Activated T-cell treated with anti-CD3 and anti-CD28 coated beads for 48 hours (primary cell): ENCODE measurements around the gene GNB1.

Experiments
- DNase-seq: peaks from one replicate; pipeline ENCODE4 v3.0.0-alpha.2; 2020; ENCODE audit warnings: low read depth

Gene GNB1

DNA sequence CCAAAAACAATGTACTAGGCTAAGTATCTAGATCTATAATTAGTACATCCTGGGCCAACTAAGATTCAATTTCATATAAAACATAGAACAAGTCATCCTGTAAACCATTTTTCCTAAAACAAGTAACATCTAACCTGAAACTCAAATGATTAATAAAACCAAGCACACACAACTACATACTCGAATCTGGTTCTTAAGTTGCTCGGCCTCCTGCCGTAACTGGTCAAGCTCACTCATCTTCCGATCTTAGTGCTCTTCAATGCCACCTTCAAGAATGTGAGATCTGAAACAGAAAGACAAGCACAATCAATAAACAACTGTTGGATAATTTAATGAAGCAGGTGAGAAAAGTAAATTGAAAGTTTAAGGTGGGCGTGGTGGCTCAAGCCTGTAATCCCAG is 65.7 kb downstream of the GNB1 start:
- DNase-seq: no peak

DNA sequence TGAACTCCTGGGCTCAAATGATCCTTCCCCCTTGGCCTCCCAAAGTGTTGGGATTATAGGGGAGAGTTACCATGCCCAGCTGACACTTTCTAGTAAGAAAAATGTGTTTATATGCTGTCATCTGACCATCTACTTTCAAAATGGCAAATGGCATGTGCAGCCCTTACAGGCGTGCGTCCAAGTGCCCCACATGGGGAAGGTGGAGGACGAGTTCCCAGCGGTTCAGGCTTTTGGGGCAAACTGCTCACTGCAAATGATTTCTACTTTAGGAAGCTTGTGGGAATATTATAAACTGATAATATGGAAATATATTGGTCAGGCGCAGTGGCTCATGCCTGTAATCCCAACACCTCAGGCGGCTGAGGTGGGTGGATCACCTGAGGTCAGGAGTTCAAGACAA is 71.1 kb downstream of the GNB1 start:
- no peak for DNase-seq

DNA sequence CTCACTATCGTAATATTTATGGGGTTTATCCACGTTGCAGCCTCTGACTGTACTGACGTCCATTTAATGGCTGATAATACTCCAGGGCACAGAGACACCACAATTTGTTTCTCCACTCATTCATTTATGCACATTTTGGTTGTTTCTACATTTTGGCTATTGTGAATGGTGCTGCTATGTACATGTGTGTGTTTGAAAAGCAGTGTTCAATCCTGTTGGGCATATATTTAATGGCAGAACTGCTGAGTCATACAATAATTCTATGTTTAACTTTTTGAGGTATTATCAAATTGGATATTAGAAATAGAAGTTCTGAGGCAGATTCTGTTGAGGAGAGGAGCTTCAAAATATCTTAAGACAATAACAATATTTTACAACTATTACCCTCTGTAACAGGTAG is 73.7 kb downstream of the GNB1 start:
- DNase-seq: no peak

DNA sequence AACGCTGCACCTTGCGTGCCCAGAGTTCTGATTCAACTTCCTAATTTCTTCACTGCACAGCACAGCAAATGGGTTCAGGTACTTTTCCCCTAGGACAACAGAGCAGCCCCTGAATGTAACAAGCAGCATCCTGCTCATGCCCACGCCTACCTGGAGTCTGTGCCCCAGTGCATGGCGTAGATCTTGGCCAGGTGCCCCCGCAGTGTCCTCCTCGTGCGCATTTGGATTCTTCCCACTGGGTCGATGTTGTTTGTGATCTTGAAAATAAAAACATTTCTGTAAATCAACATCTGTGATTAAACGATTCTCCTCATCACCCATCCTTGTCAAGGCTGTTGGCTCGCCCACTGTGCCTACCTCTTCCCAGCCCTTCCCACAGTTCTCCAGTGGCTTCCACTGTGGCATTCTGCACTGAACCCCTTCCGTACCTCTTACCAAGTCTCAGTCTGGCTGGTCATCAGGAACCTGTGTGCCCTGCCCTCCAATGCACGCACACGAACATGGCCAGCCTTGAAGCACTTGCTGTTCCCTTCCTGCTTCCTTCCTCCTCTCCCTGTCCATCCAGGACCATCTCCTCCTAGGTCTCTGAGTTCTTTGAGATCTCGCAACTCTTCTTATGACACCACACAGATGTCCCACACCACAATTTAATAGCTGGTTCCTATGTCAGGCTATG is 75.1 kb downstream of the GNB1 start:
- no peak for DNase-seq

DNA sequence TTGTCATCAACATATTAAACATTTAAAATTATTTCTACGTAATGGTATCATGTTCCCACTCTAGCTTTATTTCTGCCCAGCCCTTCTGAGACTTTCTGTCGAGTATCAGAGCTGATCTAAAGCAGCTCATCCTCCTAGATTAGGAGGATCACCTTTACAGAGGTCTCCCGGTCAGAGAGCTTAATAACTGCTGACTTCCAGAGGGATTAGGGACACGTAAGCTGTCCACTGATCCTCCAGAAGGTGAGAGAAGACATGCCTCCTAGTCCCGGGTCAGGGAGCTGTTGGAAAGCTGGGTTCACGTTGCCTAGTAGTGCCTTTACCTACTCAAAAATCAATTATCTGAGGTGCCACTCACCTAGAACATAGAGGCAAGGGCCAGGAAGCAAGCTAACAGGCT is 81.4 kb downstream of the GNB1 start:
- no peak for DNase-seq

DNA sequence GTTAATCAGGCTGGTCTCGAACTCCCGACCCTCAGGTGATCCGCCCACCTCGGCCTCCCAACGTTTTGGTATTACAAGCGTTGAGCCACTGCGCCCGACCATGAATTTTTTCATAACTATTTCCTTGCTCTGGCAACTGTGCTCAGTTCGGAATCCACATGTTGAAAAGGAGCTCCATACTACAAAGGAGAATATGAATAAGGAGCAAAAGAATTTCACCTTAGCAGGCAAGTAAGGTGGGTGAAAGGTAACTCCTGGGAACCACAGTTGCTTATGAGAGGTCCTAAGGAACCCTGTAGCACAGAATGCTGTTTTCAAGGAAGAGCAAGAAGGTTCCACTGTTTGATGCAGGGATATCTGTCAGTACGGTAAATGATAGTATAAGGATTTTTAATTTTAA is 82.7 kb downstream of the GNB1 start:
- DNase-seq: no peak

DNA sequence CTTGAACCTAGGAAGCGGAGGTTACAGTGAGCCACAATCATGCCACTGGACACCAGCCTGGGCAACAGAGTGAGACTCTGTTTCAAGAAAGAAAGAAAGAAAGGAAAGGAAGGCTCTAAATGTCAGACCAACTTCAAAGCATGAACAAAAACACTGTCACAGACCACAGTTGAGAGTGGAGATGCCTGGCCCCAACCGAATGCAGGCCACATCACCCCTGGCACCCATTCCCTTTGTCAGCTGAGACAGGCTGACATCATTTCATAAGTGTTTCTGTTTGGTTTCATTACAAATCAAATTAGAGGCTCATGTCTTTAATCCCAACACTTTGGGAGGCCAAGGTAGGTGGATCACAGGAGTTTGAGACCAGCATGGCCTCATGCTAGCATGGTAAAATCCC is 84.0 kb downstream of the GNB1 start:
- DNase-seq: no peak

DNA sequence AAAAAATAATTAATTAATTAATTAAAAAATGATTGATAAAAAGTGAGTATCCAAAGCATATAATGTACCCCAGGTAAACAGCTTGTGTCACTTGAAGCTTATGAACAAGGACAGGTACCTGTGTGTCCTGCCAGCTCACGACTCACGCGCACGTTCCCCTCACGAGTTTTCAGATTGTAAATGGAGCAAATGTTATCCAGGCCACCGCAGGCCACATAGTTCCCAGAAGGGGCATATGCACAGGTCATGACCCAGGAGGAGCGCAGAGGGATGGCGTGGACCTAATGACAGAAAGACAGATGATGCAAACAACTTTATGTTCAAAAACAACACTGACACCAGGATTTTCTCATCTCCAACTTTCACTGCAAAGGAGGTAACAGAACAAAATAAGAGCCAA is 86.6 kb downstream of the GNB1 start:
- DNase-seq: no peak

DNA sequence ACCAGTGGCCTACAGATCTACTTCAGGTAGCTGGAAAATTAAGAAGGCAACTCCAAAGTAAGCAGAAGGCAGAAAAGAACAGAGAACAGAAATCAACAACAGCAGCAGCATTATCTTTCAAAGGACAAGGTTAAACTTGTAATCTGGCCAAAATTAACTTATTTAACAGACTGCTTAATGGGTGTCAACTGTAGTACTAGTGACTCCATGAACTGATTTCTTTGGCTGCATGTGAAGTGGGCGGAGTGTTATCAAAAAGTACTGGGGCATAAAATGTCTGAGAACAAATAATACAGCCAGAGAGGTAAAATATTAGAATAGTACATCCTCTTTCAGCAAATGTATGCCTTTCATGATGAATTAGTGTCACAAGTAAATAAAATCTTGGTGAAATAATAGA is 88.0 kb downstream of the GNB1 start:
- DNase-seq: no peak

DNA sequence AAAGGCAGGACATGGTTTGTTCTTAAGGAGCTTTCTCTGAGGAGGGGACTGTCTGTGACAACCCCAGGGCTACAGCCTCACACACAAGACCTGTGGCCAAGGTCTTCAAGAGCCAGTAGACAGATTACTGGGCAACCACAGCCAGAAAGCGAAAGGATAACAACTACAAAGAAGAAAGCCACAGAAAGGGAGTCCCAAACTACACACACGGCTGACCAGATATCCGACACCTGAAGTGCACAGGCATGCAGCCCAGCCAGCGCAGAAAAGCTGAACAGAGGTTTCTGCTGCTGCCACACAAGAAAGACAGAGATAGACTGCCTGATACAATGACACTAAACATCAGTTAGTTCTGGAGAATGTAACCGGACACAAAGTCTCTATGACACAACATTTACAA is 91.2 kb downstream of the GNB1 start:
- no peak for DNase-seq

DNA sequence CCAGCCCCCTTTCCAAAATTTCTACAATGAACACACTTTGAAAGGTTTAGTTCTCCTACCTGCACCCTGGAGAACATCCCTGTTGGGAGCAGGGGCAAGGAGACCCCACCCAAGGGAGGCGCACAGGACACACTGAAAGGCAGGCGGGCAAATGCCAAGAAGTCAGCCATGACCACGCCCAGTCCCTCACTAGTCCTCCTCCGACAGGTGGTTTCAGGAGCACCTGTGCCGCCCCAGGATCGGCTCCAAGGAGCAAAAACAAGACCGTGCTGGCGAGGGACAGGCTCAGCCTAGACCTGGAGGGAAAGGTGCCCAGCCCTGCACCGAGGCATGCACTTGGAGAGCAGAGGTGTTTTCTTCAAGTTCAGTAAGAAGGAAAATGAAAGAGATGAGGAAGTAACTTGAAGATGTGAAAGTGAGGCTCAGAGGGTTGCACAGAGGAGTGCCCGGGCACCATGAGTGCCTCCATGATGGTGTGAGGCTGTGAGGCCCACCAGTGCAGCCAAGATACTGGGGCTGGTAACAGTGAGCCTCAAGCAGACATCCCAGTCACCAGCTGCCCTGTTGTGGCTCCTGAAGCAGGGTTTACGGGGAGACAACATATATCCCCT is 93.1 kb downstream of the GNB1 start:
- DNase-seq: no peak

DNA sequence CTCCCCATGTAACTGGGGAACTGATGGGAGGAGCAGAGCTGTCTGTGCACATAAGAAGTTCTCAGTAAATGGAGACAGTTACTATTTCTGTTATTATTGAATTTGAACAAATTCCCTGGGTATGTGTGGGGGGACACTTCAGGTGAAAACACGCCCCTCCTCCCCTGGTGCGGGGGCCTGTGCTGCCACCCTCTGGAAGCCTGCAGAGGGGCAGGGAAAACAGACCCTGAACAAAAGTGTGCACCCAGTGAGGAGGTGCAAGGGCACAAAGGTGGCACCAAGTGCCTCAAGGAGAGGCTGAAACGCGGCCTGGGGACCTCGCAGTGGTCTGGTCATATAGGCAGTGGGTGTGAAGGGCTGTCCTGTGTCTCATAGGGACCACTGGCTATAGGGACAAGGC is 94.4 kb downstream of the GNB1 start:
- DNase-seq: no peak

DNA sequence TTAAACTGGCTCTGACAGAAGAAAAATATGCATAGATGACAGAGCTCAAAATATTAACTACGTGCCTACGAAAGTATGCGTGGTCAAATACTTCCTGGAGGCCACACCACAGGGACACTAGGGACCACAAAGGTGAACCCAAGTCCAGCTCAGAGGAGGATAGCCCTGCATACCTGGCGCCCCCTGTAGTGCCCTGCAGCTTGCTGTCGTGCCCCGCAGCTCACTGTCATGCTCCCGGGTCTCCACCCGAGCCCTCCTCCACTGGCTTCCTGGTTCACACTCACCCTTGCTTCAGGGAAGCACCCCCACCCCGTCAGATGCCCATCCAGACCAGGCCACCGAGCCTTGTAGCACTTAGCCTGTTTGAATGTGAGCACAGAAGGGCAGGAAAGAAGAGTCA is 95.9 kb downstream of the GNB1 start:
- no peak for DNase-seq

DNA sequence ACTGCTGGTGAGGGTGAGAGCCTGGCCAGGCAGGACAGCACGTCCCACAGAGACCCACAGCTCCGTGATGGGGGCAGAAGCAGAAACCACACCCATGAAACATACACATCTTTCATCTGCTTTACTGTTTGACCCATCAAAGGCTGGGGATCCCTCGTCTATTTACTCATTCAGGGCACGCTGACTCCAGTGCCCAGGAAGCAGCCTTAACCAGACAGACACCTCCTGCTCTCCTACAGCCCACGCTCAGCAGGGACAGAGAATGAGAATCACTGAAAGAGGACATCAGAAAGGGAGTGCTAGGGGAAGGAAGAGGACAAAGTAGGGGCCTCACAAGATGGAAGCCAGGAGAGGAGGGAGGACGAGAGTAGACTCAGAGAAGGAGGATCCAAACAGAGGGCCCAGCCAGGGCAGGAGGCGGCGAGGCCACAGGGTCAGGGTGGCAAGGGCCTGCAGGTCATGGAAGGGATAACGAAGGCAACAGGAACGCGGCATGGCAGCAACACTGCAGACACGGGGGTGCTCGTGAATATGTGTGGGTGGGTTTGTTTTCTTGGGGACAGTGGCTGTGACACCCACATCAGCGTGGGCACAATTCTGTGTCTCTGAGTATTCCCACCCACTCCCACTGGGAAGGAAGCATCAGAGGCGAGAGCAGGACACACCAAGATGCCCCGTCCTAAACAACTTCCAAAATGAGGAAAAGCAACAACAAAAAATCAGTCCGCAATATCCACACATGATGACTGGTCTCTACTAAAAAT is 97.2 kb downstream of the GNB1 start:
- DNase-seq: no peak

DNA sequence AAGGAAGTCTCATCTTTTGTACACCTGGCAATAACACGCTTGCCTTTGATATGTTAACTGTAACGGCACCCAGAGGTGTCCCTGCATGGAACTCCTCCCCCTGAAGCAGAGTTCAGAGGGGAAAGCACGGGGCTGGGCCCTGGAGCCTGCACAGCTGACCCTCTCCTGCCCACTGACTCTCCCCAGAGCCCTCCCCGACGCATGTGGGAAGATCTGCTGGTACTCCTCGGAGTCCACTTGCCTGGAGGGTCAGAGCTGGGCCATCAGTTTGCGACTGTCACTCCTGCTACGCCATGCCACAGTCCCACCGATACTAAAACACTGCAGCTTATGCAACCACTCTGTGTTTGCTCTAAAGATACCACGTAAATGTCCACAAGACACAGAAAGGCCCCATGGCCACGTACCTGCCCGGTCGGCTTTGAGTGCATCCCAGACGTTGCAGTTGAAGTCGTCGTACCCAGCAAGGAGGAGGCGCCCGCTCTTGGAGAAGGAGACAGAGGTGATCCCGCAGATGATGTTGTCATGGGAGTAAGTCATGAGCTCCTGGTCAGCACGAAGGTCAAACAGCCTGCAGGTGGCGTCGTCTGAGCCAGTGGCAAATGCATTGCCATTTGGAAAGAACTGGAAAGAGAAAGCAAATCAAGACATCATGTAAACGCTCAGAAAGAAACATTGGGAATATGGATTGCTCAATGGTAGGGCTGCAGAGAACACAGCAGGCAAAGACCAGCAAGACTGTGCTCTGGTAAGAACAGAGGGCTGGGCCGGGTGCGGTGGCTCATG is 102.0 kb downstream of the GNB1 start:
- no peak for DNase-seq

DNA sequence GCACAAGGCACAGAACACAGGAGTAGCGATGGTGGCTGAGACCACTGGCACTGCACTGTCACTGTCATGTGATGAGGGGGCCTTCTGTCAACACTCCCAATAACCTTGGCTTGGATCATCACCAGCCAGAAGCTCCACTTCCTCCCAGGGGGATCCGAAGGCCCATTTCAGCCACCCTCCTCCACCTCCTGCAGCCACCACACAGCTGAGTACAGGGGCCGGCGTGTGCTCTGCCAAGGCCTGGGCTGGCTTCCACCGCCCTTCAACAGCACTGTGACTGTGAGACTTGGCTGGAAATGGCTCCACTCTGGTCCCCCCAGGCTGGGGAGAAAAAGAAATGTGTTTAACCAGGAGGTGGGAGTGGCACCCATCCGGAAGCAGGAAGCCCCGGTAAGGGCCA is 102.8 kb downstream of the GNB1 start:
- no peak for DNase-seq

DNA sequence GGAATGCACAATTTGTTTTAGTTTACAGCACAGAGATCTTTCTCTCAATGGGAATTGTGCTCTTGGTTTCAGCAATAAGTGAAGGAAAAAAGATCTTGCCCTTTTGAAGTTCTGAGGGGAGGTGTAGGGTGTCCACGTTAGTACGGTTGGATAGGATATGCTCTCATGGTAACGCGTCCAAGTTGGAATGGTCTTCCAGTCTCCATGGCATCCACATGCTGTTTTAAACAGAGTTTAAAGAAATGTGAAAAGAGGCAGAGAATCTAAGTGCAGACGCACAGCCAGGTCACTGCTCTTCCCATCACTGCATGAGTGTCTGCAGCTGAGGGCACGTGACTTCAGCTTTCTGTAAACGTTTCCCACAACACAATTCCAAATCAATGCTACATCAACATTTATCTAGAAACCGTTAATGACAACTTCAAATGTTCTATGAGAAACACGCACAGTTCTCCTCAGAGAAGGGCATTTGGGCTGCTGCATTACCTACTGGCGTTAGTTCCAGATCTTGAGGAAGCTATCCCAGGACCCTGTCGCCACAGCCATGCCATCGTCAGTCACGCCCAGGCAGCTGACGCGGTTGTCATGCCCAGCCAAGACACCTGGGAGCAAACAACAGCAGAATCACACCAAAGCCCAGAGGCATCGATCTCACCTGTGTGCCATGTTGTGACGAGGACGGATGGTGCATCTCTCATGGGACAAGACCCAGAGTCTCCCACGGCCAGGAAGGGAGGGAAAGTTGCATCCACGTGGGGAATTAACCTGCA is 103.9 kb downstream of the GNB1 start:
- no peak for DNase-seq

DNA sequence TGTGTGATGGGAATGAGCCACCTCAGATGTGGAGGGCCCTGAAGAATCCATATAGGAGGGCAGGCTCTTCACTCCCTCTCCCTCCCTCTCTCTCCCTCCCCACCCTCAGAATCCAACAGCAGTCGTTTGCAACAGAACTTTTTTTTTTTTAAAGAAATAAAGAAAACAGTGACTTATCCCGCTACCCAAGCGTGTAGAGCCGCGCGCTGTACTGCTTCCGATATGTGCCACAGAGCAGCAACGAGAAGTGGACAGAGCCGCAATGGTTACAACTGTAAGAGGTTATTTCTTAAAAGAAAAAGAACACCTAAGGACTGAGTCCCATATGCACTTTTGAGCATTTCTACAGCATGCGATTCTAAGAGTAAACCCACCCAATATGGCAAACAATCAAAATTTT is 105.2 kb downstream of the GNB1 start:
- no peak for DNase-seq

DNA sequence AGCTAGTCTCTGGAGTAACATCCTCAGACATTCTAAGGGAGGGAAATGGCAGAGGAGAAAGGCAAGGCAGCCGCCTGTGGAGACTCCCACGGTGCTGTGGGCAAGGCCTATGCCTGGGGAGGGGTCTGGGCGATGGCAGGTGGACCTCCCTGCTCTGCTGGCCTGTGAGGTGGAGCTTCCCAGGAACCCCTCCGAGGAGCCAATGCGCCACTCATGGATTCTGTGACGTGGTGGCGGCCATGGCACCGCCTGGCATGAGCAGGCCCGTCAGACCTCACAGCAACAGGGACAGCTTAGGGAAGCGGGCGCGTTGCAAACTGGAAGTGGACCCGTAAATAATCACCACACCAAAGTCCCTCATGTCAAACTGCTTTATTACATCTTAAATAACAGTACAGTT is 106.0 kb downstream of the GNB1 start:
- no peak for DNase-seq

DNA sequence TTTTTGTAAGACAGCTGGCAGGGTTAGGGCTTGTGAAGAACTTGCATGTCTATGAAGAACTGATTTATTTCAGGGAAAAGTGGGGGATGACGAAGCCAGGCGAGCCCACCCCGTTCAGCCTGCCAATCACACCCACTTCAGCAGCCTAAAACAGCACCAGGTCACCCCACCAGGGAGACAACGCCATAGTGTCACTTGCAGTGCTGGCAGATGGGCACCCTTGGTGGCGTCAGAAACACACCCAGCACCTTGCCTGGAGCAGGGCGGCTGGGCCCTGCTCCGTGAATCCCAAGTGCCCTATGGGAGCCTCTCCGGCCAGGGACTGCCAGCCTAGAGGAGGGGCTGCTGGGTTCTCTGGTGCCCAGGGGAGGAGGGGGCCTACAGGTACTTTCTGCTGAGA is 107.6 kb downstream of the GNB1 start:
- no peak for DNase-seq

DNA sequence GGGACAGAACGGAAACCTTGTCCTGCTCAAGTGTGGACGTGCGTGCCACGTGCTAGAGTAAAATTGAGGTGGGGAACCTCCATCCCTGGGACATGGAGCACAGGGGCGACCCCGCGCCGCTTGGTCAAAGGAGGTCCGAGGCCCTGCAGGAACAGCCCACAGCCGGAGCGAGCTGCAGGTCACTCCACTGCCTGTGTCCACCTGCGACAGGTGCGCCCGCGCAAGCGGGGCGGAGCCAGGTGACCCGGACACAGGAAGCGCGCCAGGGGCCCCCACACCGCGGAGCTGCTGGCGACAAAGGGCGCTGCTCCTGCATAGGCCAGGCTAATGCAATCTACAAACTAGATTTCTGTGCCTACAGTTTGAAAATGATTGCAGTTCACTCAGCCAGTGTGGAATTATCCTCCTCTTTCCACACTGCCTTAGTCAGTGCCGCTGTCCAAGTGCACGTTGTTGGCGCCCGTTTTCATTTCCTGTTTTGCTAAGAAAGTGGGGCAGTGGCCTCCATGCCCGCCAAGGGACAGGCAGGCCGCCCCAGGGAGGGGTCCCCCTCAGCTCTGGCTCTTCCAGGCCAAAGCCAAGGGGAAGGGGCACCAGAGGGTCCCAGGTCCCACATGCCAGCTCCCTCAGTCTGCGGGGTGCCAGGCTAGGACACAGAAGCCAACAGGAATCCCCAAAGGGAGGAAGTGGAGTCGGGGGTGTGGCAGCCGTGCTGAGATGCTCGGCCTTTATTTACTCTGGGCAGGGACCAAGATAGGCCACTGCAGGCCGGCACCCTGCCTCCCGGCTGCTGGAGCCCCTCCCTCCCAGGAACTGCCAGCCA is 108.3 kb downstream of the GNB1 start:
- no peak for DNase-seq
